GM19193 (cell line): ENCODE data around the gene CDH22.

ENCODE experiments used
- POLR2A ChIP-seq: IDR thresholded peaks from 4 replicates; pipeline ENCODE4 v1.6.1; 2011; ENCODE audit not compliant: insufficient read depth, insufficient read length; ENCODE audit errors: extremely low read depth

Gene CDH22

GRCh38 chr20:46257887-46258286, 50.4 kb downstream of the CDH22 start:
- no peak for TF ChIP-seq POLR2A

GRCh38 chr20:46256293-46256692, 52.0 kb downstream of the CDH22 start:
- no peak for TF ChIP-seq POLR2A

GRCh38 chr20:46255440-46256104, 52.7 kb downstream of the CDH22 start:
- no peak for TF ChIP-seq POLR2A

DNA sequence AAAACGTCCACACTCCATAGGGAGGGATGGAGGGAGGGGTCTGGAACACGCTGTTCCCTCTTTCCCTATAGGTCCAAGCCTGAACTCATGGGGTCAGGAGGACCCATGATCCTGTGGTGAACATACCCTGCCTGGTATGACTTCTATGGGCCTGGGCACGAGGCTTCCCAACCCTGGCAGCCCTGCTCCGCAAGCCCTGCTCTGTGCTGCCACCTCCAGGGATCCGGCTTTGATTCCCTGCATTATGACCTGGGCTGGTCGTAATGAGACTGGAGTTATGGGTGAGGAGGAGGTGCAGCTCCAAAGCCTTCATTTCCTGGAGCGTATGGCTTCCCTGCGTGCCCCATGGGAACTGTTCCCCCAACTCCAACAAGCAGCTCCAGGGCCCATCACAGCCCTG, 54.9 kb downstream of the CDH22 start:
- TF ChIP-seq POLR2A = no peak

- TF ChIP-seq POLR2A = no peak
Measured at GRCh38 chr20:46252352-46253091, 55.8 kb downstream of the CDH22 start.

DNA sequence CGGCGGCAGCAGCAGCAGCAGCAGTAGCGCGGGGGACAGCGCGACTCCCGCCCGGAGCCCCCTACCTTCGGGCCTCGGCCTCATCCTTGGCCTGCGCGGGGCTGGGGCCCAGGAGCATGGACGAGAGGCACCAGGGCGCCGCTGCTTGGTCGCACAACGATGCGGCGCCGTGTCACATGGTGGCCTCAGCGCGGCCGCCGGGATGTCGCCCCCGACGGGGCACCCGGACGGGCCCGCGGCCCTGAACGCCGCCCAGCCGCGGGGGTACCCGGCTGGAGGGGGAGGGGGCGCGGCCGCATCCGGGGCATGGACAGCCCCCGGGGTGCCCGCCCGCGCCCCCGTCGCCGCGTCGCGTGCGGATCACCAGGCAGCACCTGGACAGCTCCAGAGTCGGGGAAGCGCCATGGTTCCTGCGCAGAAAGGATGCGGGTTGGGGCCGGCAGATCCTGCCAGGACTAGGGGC, 57.1 kb downstream of the CDH22 start:
- no peak for TF ChIP-seq POLR2A

GRCh38 chr20:46250772-46251171, 57.5 kb downstream of the CDH22 start:
- no peak for TF ChIP-seq POLR2A

DNA sequence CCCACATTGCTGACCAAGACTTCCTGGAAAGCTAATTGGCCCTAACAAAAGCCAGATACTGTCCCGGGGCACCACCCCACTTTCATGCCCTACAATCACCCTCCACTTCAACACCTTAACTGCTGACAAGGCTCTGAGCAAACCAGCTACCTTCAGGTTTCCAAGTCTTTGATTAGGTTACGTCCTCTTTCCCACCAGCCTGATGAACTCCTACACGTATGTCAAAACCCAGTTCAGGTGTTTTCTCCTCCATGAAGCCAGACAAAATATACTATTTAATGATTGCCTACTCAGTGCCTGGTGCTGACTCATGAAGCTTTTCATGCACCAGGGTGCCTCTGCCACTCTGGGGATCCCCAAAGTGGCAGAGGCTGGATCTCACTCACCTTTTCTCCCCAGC, 58.6 kb downstream of the CDH22 start:
- no peak for TF ChIP-seq POLR2A

DNA sequence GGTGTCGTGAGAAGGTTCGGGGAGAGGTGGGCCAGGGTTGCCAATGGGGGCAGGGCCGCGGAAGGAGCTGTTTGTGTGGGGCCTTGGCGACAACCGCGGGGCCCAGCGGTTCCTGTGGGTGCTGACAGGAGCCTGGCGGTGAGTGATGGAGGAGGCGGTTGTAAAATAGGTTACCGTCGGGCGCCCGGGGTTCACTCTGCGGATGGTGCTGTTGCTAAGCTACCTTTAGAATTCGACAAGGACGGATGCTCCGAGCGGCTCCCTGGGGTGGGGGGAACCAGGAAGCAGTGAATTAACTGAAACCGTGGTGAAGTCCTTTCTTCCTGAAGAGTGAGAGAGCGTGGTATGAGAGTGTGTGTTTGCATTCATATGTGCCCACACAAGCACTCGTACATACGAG, 61.7 kb downstream of the CDH22 start:
- no peak for TF ChIP-seq POLR2A

- no peak for TF ChIP-seq POLR2A
Measured at GRCh38 chr20:46243707-46244628, 64.3 kb downstream of the CDH22 start.

DNA sequence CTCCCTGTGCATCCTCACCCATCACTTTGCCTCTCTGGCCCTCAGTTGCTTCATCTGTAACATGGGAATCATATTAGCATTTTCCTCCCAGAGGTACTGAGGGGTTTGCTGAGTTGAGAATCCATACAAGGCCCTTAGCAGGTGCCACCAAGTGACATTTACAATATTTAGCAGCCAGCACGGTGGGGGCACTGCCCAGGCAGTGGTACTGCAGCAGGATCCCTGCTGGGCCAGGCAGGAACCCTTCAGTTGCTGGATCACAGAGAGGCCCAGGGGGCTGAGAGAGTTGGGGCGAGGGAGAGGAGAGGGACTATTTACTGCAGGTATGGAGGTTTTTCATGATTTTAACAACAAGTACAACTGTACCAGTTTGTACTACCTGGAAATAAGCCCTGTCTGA, 65.9 kb downstream of the CDH22 start:
- no peak for TF ChIP-seq POLR2A

- no peak for TF ChIP-seq POLR2A
Measured at GRCh38 chr20:46240881-46241280, 67.4 kb downstream of the CDH22 start.

GRCh38 chr20:46240065-46240464, 68.2 kb downstream of the CDH22 start:
- TF ChIP-seq POLR2A = no peak

DNA sequence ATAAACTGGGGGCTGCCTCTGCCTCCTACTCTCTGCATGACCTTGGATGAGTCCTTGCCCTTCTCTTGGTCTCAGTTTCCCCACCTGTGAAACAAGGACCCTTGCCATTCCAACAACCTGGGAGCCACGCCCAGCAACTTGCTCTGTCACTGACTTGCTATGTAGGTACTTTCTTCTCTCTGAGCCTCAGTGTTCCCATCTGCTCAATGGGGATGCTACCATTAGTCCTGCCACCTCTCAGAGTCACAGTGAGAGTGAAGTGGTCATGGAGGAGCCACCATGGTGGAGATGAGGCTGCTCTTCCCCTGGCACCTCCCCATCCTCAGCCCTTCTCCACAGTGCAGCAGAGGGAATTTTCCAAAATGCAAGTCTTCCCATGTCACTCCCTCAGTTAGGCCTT, 70.6 kb downstream of the CDH22 start:
- TF ChIP-seq POLR2A = no peak

GRCh38 chr20:46237227-46237626, 71.1 kb downstream of the CDH22 start:
- TF ChIP-seq POLR2A = no peak
